ENCODE data around the gene PKIB. TPM values are rescaled to one million over a fixed set of nuclear protein-coding genes. Genes with fewer than 3 reads are reported as not detected.

PKIB gene
- total RNA-seq, 1 donor from 2014 or later = not detected

- ATAC-seq = no peak
- intact Hi-C loops (cut with DNase I) = no loop called here
Observed at GRCh38 chr6:122695188-122695587, 85.0 kb downstream of the PKIB start.

GRCh38 chr6:122696079-122696478 lies 85.9 kb downstream of the PKIB start:
- ATAC-seq (no peak), DNase-seq (ENCODE audit: missing footprints) (no peak)
- intact Hi-C loops (cut with DNase I) = no loop called here

More at GRCh38 chr6:122695188-122695587, 85.0 kb downstream of the PKIB start:
- DNase-seq (ENCODE audit: missing footprints) = no peak

- DNase-seq (ENCODE audit: missing footprints) (no peak), ATAC-seq (no peak)
- intact Hi-C loops (cut with DNase I) = no loop called here
Observed at GRCh38 chr6:122696853-122697252, 86.6 kb downstream of the PKIB start.

GRCh38 chr6:122697458-122697857 lies 87.3 kb downstream of the PKIB start:
- DNase-seq (ENCODE audit: missing footprints) (no peak), ATAC-seq (no peak)
- intact Hi-C loops (cut with DNase I) = no loop called here

GRCh38 chr6:122701666-122702065 lies 91.5 kb downstream of the PKIB start:
- DNase-seq (ENCODE audit: missing footprints) = no peak
- intact Hi-C loops (cut with DNase I) = no loop called here
- no peak for ATAC-seq

- intact Hi-C loops (cut with DNase I) = no loop called here
- DNase-seq (ENCODE audit: missing footprints) (no peak), ATAC-seq (no peak)
Observed at GRCh38 chr6:122702841-122703240, 92.6 kb downstream of the PKIB start.

- intact Hi-C loops (cut with DNase I) = no loop called here
- no peak for ATAC-seq
- no peak for DNase-seq (ENCODE audit: missing footprints)
Observed at GRCh38 chr6:122704066-122704465, 93.9 kb downstream of the PKIB start.

- ATAC-seq (no peak), DNase-seq (ENCODE audit: missing footprints) (no peak)
- intact Hi-C loops (cut with DNase I) = no loop called here
Observed at GRCh38 chr6:122709922-122710512, 99.8 kb downstream of the PKIB start.

GRCh38 chr6:122710908-122711635 lies 100.9 kb downstream of the PKIB start:
- intact Hi-C loops (cut with DNase I) = no loop called here
- ATAC-seq (no peak), DNase-seq (ENCODE audit: missing footprints) (no peak)

GRCh38 chr6:122712093-122712447 lies 101.9 kb downstream of the PKIB start:
- intact Hi-C loops (cut with DNase I) = no loop called here
- no peak for DNase-seq (ENCODE audit: missing footprints)
- no peak for ATAC-seq

GRCh38 chr6:122712448-122713137 lies 102.4 kb downstream of the PKIB start:
- ATAC-seq (no peak), DNase-seq (ENCODE audit: missing footprints) (no peak)
- intact Hi-C loops (cut with DNase I) = no loop called here

- intact Hi-C loops (cut with DNase I) = no loop called here
- no peak for ATAC-seq
- DNase-seq (ENCODE audit: missing footprints) = no peak
Observed at GRCh38 chr6:122713138-122713537, 102.9 kb downstream of the PKIB start.

GRCh38 chr6:122714059-122714458 lies 103.9 kb downstream of the PKIB start:
- intact Hi-C loops (cut with DNase I) = no loop called here
- DNase-seq (ENCODE audit: missing footprints) = no peak
- ATAC-seq = no peak

GRCh38 chr6:122715725-122716124 lies 105.5 kb downstream of the PKIB start:
- ATAC-seq (no peak), DNase-seq (ENCODE audit: missing footprints) (no peak)
- intact Hi-C loops (cut with DNase I) = no loop called here

GRCh38 chr6:122717350-122717749 lies 107.1 kb downstream of the PKIB start:
- DNase-seq (ENCODE audit: missing footprints) (no peak), ATAC-seq (no peak)
- intact Hi-C loops (cut with DNase I) = no loop called here

- no peak for ATAC-seq
- no peak for DNase-seq (ENCODE audit: missing footprints)
- intact Hi-C loops (cut with DNase I) = no loop called here
Observed at GRCh38 chr6:122718616-122719015, 108.4 kb downstream of the PKIB start.

- intact Hi-C loops (cut with DNase I) = no loop called here
Observed at GRCh38 chr6:122719176-122719575, 109.0 kb downstream of the PKIB start.

GRCh38 chr6:122722746-122723145 lies 112.5 kb downstream of the PKIB start:
- ATAC-seq (no peak), DNase-seq (ENCODE audit: missing footprints) (no peak)
- intact Hi-C loops (cut with DNase I) = no loop called here

More at GRCh38 chr6:122719176-122719575, 109.0 kb downstream of the PKIB start:
- ATAC-seq (no peak), DNase-seq (ENCODE audit: missing footprints) (no peak)

- intact Hi-C loops (cut with DNase I) = no loop called here
- ATAC-seq (no peak), DNase-seq (ENCODE audit: missing footprints) (no peak)
Observed at GRCh38 chr6:122726649-122727048, 116.4 kb downstream of the PKIB start.

GRCh38 chr6:122727244-122727643 lies 117.0 kb downstream of the PKIB start:
- DNase-seq (ENCODE audit: missing footprints) = no peak
- no peak for ATAC-seq

More at GRCh38 chr6:122727244-122727643, 117.0 kb downstream of the PKIB start:
- intact Hi-C loops (cut with DNase I) = no loop called here
